ENCODE measurements around the gene ABCB11. TPM values are rescaled to one million over a fixed set of nuclear protein-coding genes. Genes with fewer than 3 reads are reported as not detected.

ABCB11 gene
- total RNA-seq, 1 donor from 2014 or later: not detected

DNA sequence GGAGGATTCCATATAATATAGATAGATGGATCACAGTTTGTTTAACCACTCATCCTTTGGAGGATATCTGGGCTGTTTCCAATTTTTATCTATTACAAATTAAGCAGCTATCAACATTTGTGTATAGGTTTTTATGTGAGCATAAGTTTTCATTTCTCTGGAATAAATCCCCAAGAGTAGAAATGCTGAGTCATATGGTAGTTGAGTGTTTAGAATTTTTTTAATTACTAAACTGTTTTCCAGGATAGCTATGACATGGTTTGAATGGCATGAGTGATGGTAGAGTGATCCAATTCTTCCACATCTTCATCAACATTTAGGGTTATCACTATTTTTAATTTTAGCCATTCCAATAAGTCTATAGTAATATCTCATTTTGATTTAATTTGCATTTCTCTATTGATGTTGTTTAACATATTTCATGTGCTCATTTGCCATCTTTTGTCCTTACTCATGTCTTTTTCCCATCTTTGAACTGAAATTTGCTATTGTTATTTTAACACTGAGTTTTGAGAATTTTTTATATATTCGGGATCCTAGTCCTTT lies 31.4 kb downstream of the ABCB11 start:
- intact Hi-C loops (cut with DNase I): no loop called here
- H3K4me3 ChIP-seq: no peak overlapping the region
- TF ChIP-seq, protein P1, sequence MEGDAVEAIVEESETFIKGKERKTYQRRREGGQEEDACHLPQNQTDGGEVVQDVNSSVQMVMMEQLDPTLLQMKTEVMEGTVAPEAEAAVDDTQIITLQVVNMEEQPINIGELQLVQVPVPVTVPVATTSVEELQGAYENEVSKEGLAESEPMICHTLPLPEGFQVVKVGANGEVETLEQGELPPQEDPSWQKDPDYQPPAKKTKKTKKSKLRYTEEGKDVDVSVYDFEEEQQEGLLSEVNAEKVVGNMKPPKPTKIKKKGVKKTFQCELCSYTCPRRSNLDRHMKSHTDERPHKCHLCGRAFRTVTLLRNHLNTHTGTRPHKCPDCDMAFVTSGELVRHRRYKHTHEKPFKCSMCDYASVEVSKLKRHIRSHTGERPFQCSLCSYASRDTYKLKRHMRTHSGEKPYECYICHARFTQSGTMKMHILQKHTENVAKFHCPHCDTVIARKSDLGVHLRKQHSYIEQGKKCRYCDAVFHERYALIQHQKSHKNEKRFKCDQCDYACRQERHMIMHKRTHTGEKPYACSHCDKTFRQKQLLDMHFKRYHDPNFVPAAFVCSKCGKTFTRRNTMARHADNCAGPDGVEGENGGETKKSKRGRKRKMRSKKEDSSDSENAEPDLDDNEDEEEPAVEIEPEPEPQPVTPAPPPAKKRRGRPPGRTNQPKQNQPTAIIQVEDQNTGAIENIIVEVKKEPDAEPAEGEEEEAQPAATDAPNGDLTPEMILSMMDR (IDR thresholded peaks at IDR 0.05): no peak
- TF ChIP-seq POLR2A (IDR thresholded peaks at IDR 0.05) (no peak), POLR2AphosphoS5 (IDR thresholded peaks at IDR 0.05; ENCODE audit: insufficient read depth in 1 of 2, low read depth in 1 of 2) (no peak)
- no peak overlapping the region for H3K27ac ChIP-seq
- DNase-seq (ENCODE audit: extremely low spot score in 2 of 2): no peak
- no peaks in the 10 kb centered on the region for H3K9me3 ChIP-seq
- no peaks in the 10 kb centered on the region for H3K36me3 ChIP-seq
- no peaks in the 10 kb centered on the region for H3K27me3 ChIP-seq
- no peaks in the 10 kb centered on the region for H3K4me1 ChIP-seq

DNA sequence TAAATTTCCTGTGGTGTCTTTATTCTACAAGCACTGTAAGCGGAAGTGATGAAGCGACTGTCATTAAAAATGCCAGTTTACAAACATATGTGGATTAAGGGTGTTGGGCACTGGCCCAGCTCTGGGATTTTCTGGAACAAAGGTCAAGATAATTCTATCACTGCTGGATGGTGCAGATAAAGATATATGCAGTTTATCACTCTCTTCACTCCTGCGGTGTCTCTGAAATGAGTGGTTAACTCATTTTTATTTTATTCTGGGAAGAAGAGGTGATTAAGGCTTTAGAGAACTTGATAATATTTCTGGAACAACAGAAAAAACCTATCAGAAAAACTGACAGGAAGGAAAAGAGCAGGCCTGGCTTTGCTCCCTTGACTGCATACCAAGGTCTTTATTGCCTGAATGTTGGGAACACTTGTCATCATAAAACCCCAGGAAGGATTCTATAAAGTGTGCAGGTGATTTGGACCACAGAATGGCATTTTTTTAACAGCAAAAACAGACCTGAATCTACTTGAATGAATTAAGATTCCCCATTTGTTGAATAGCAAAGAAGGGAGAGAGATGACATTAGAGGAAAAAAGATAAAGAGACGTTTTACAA lies 32.4 kb downstream of the ABCB11 start:
- Histone ChIP-seq H3K9me3 (no peaks in the 10 kb centered on the region), H3K27me3 (no peaks in the 10 kb centered on the region), H3K4me3 (no peak overlapping the region), H3K4me1 (no peaks in the 10 kb centered on the region), H3K27ac (no peak overlapping the region), H3K36me3 (no peaks in the 10 kb centered on the region)
- intact Hi-C loops (cut with DNase I): no loop called here
- DNase-seq (ENCODE audit: extremely low spot score in 2 of 2): no peak
- TF ChIP-seq POLR2AphosphoS5 (IDR thresholded peaks at IDR 0.05; ENCODE audit: insufficient read depth in 1 of 2, low read depth in 1 of 2) (no peak), POLR2A (IDR thresholded peaks at IDR 0.05) (no peak)
- TF ChIP-seq, protein P1 (IDR thresholded peaks at IDR 0.05): no peak

DNA sequence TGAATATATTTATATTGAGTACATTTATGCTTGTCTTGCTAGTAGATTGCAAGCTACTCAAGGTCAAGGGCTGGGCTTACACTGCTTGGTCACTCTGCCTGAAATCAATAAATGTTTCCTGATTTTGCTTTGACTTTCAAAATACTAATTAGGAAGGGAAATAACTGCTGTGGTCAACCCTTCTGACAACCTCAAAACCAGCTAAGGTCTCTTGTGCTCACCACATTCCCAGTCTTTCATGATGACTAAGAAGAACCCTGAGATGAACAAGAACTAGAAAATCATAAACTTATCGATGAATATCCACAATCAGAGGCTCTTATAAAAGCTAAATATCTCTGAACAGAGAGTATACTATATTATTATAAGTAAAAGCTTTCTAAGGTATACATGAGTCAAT lies 33.3 kb downstream of the ABCB11 start:
- intact Hi-C loops (cut with DNase I): no loop called here
- H3K27ac ChIP-seq: no peak overlapping the region
- no peaks in the 10 kb centered on the region for H3K9me3 ChIP-seq
- TF ChIP-seq POLR2A (IDR thresholded peaks at IDR 0.05) (no peak), POLR2AphosphoS5 (IDR thresholded peaks at IDR 0.05; ENCODE audit: insufficient read depth in 1 of 2, low read depth in 1 of 2) (no peak)
- TF ChIP-seq, protein P1 (IDR thresholded peaks at IDR 0.05): no peak
- no peak overlapping the region for H3K4me3 ChIP-seq
- peaks cover 3% of the 10 kb centered on the region for H3K4me1 ChIP-seq
- no peaks in the 10 kb centered on the region for H3K27me3 ChIP-seq
- DNase-seq (ENCODE audit: extremely low spot score in 2 of 2): no peak
- no peaks in the 10 kb centered on the region for H3K36me3 ChIP-seq

DNA sequence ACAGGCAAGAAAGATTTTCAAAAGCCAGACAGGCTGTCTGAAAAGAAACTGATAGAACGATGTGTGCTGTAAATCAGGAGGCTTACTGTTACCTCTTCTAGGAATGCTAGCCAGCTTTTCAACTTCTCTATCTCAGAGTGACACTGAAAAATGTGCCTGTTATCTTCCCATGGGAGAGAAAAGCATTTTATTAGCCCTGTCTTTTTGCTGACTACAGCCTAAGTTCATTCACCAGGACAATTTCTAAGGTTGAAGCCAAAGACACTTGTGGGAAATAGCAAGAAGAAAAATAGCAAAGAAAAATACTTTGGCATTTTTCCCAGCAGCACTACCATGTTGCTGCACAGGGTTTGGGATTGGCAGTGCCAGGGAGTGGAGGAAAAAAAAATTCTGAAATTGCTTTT lies 34.0 kb downstream of the ABCB11 start:
- Histone ChIP-seq H3K4me3 (no peak overlapping the region), H3K9me3 (no peaks in the 10 kb centered on the region), H3K4me1 (peaks cover 6% of the 10 kb centered on the region), H3K27ac (no peak overlapping the region), H3K27me3 (no peaks in the 10 kb centered on the region), H3K36me3 (no peaks in the 10 kb centered on the region)
- DNase-seq (ENCODE audit: extremely low spot score in 2 of 2): no peak
- no peak for TF ChIP-seq POLR2AphosphoS5 (IDR thresholded peaks at IDR 0.05; ENCODE audit: insufficient read depth in 1 of 2, low read depth in 1 of 2)
- TF ChIP-seq POLR2A (IDR thresholded peaks at IDR 0.05): no peak
- TF ChIP-seq, protein P1 (IDR thresholded peaks at IDR 0.05): no peak
- intact Hi-C loops (cut with DNase I): no loop called here

DNA sequence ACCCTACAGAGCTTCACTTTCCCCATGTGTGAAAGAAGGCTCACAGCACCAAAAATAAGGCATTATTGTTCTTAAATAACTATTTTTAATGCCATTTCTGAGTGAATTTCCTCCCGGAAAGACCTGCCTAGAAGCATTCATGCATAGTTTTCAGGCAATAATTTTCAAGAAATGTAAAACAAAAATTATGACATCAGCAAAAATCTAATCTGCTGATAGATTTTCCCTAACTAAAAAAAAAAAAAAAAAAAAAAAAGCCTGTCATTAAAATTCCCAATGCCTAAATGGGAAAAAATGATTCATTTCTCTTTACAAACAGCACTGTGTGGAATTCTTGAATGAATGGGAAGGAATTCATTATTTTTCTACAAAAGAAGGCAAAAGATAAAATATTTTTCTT lies 35.4 kb downstream of the ABCB11 start:
- no peak for DNase-seq (ENCODE audit: extremely low spot score in 2 of 2)
- intact Hi-C loops (cut with DNase I): no loop called here
- no peaks in the 10 kb centered on the region for H3K36me3 ChIP-seq
- H3K4me1 ChIP-seq: peaks cover 6% of the 10 kb centered on the region
- TF ChIP-seq, protein P1 (IDR thresholded peaks at IDR 0.05): no peak
- TF ChIP-seq POLR2AphosphoS5 (IDR thresholded peaks at IDR 0.05; ENCODE audit: insufficient read depth in 1 of 2, low read depth in 1 of 2) (no peak), POLR2A (IDR thresholded peaks at IDR 0.05) (no peak)
- no peak overlapping the region for H3K27ac ChIP-seq
- H3K27me3 ChIP-seq: no peaks in the 10 kb centered on the region
- no peaks in the 10 kb centered on the region for H3K9me3 ChIP-seq
- no peak overlapping the region for H3K4me3 ChIP-seq

All from vagina (tissue), 2 donors.